WTC11 (cell line): ENCODE measurements around the gene MLXIP. TPM values are rescaled to one million over a fixed set of nuclear protein-coding genes. Genes with fewer than 3 reads are reported as not detected.

Experiments used
- ATAC-seq: fragments of 200-7000 bp; cut with Tn5 transposase; 2 replicates; pipeline ENCODE4 v1.10.0; 2021; ENCODE audit warnings: mild to moderate bottlenecking, moderate library complexity
- CTCF ChIA-PET: fragments of 300-600 bp; sonication (Branson Sonifier 250); formaldehyde crosslinking; loops from one replicate; lab custom pipeline; 2021; ENCODE audit warnings: antibody characterized with exemption; lab: Charles Lee
- POLR2A ChIA-PET: fragments of 350-600 bp; sonication (Branson Sonifier 250); formaldehyde crosslinking; loops from one replicate; lab custom pipeline; 2021; ENCODE audit warnings: antibody characterized with exemption; lab: Charles Lee
- DNase-seq: peaks from one replicate; pipeline ENCODE4 v3.0.0; 2021; ENCODE audit warnings: low spot score
- H3K27ac Mint-ChIP-seq: 2 replicates; pipeline ENCODE4 v1.8.0; 2021; ENCODE audit warnings: mixed read lengths
- H3K27me3 Mint-ChIP-seq: 2 replicates; pipeline ENCODE4 v1.8.0; 2021; ENCODE audit warnings: low read depth, mild to moderate bottlenecking, moderate library complexity, mixed read lengths
- H3K36me3 Mint-ChIP-seq: 2 replicates; pipeline ENCODE4 v1.8.0; 2021; ENCODE audit warnings: mixed read lengths
- H3K4me1 Mint-ChIP-seq: 2 replicates; pipeline ENCODE4 v1.8.0; 2022; ENCODE audit warnings: mixed read lengths
- H3K4me3 Mint-ChIP-seq: 2 replicates; pipeline ENCODE4 v1.8.0; 2021; ENCODE audit warnings: mild to moderate bottlenecking, moderate library complexity, mixed read lengths
- H3K9me3 Mint-ChIP-seq: 2 replicates; pipeline ENCODE4 v1.8.0; 2021; ENCODE audit warnings: mixed read lengths
- CTCF ChIP-seq: fragments of 200-600 bp; IDR thresholded peaks from 2 replicates; pipeline ENCODE4 v1.8.0; 2022; ENCODE audit warnings: antibody characterized with exemption
- ELF4 ChIP-seq: sonication (generic); formaldehyde crosslinking; IDR thresholded peaks from 2 replicates; pipeline ENCODE4 v1.8.1; 2022; ENCODE audit warnings: low read depth, mild to moderate bottlenecking, moderate library complexity, missing genetic modification reagents
- ESRRA ChIP-seq: sonication (generic); formaldehyde crosslinking; IDR thresholded peaks from 2 replicates; pipeline ENCODE4 v1.8.1; 2022; ENCODE audit warnings: mild to moderate bottlenecking, missing genetic modification reagents, borderline replicate concordance
- FOXJ3 ChIP-seq: sonication (generic); formaldehyde crosslinking; IDR thresholded peaks from 2 replicates; pipeline ENCODE4 v1.9.0; 2021; ENCODE audit warnings: missing genetic modification reagents, mild to moderate bottlenecking, borderline replicate concordance
- FOXK1 ChIP-seq: sonication (generic); formaldehyde crosslinking; IDR thresholded peaks from 2 replicates; pipeline ENCODE4 v1.8.0; 2022; ENCODE audit warnings: mild to moderate bottlenecking, moderate library complexity, missing genetic modification reagents
- GABPB1 ChIP-seq: sonication (generic); formaldehyde crosslinking; IDR thresholded peaks from 2 replicates; pipeline ENCODE4 v1.8.1; 2023; ENCODE audit warnings: mild to moderate bottlenecking, missing genetic modification reagents
- NFE2L1 ChIP-seq: sonication (generic); formaldehyde crosslinking; IDR thresholded peaks from 2 replicates; pipeline ENCODE4 v1.8.1; 2023; ENCODE audit warnings: missing genetic modification reagents
- NFYB ChIP-seq: sonication (generic); formaldehyde crosslinking; conservative IDR thresholded peaks from 2 replicates; pipeline ENCODE4 v1.8.0; 2022; ENCODE audit warnings: low read depth, missing genetic modification reagents
- NR1H2 ChIP-seq: sonication (generic); formaldehyde crosslinking; IDR thresholded peaks from 2 replicates; pipeline ENCODE4 v1.9.0; 2021; ENCODE audit warnings: mild to moderate bottlenecking, moderate library complexity, missing genetic modification reagents
- SOX15 ChIP-seq: fragments of 250-450 bp; sonication (Bioruptor Pico); IDR thresholded peaks from 2 replicates; pipeline ENCODE4 v1.9.0; 2021; ENCODE audit warnings: mild to moderate bottlenecking
- USF1 ChIP-seq: sonication (generic); formaldehyde crosslinking; IDR thresholded peaks from 2 replicates; pipeline ENCODE4 v1.8.0; 2022; ENCODE audit warnings: mild to moderate bottlenecking, missing genetic modification reagents
- USF2 ChIP-seq: sonication (generic); formaldehyde crosslinking; IDR thresholded peaks from 2 replicates; pipeline ENCODE4 v1.8.1; 2023; ENCODE audit warnings: mild to moderate bottlenecking, missing genetic modification reagents, moderate library complexity
- ZBTB21 ChIP-seq: sonication (generic); formaldehyde crosslinking; IDR thresholded peaks from 2 replicates; pipeline ENCODE4 v1.8.1; 2023; ENCODE audit warnings: mild to moderate bottlenecking, missing genetic modification reagents, borderline replicate concordance
- ZNF121 ChIP-seq: sonication (generic); formaldehyde crosslinking; IDR thresholded peaks from 2 replicates; pipeline ENCODE4 v1.8.0; 2023; ENCODE audit warnings: missing genetic modification reagents
- ZNF263 ChIP-seq: sonication (generic); formaldehyde crosslinking; IDR thresholded peaks from 2 replicates; pipeline ENCODE4 v1.8.1; 2022; ENCODE audit warnings: low read depth, mild to moderate bottlenecking, moderate library complexity, missing genetic modification reagents
- ZNF396 ChIP-seq: fragments of 250-450 bp; sonication (Bioruptor Pico); IDR thresholded peaks from 2 replicates; pipeline ENCODE4 v1.8.0; 2021; ENCODE audit warnings: mild to moderate bottlenecking, moderate library complexity, borderline replicate concordance
- total RNA-seq: library from RNA; stranded (reverse); gene quantifications from 3 replicates; pipeline ENCODE4 v1.2.3, GENCODE V29; 2021
- TF ChIP-seq, protein P1 (sequence below): sonication (generic); formaldehyde crosslinking; IDR thresholded peaks from 2 replicates; pipeline ENCODE4 v1.8.0; 2023; ENCODE audit warnings: mild to moderate bottlenecking, missing genetic modification reagents
- TF ChIP-seq, protein P2 (sequence below): fragments of 250-450 bp; sonication (Bioruptor Pico); IDR thresholded peaks from 2 replicates; pipeline ENCODE4 v1.9.0; 2021; ENCODE audit warnings: mild to moderate bottlenecking, borderline replicate concordance

Gene MLXIP
- total RNA-seq, 1 experiment from 2014 or later = 49.4 TPM

DNA sequence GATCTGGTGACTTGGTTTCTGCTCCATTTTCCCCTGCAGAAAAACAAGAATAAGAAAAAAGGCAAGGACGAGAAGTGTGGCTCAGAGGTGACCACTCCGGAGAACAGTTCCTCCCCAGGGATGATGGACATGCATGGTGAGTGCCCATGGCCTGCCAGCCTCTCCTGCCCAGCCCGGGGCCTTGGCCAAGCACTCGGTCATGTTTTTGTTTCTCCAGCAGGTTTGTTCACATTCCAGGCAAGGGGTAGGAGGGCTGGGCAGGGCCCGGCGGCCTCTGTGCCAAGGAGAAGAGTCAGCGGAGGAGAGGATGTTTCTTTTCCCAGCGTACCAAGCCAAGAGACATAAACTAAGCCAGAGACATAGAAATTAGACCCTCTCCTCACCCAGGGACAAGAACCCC, 43.3 kb upstream of the MLXIP start:
- ATAC-seq (no peak), DNase-seq (no peak)
- Mint-ChIP-seq H3K36me3 (peaks cover 28% of the 10 kb centered on the region), H3K27me3 (no peaks in the 10 kb centered on the region), H3K27ac (no peak overlapping the region), H3K4me3 (no peak overlapping the region), H3K9me3 (no peaks in the 10 kb centered on the region), H3K4me1 (peaks cover 3% of the 10 kb centered on the region; the same call in 1 of the 2 replicates)
- TF ChIP-seq ZBTB21 (CRISPR knock-in tag) (no peak), ESRRA (CRISPR knock-in tag) (no peak), USF1 (CRISPR knock-in tag) (no peak), USF2 (CRISPR knock-in tag) (no peak), ZNF263 (CRISPR knock-in tag) (no peak), SOX15 (CRISPR knock-in tag) (no peak), CTCF (no peak), GABPB1 (CRISPR knock-in tag) (no peak), FOXJ3 (CRISPR knock-in tag) (no peak)
- ChIA-PET CTCF (interaction anchor here (1.3 kb wide), 1 partner anchor 117 kb away, joined by 5 read pairs; the partner anchor contains the start of gene CFAP251), POLR2A (no interaction called here)

- Mint-ChIP-seq H3K9me3 (no peaks in the 10 kb centered on the region), H3K27me3 (no peaks in the 10 kb centered on the region), H3K4me1 (peaks cover 3% of the 10 kb centered on the region; the same call in 1 of the 2 replicates), H3K27ac (no peak overlapping the region), H3K36me3 (peaks cover 28% of the 10 kb centered on the region), H3K4me3 (no peak overlapping the region)
- no peak for DNase-seq
- no peak for ATAC-seq
- ChIA-PET POLR2A (no interaction called here), CTCF (interaction anchor here (1.2 kb wide), 1 partner anchor 9 kb away, joined by 3 read pairs; no protein-coding TSS in a partner anchor)
- TF ChIP-seq, protein P1, sequence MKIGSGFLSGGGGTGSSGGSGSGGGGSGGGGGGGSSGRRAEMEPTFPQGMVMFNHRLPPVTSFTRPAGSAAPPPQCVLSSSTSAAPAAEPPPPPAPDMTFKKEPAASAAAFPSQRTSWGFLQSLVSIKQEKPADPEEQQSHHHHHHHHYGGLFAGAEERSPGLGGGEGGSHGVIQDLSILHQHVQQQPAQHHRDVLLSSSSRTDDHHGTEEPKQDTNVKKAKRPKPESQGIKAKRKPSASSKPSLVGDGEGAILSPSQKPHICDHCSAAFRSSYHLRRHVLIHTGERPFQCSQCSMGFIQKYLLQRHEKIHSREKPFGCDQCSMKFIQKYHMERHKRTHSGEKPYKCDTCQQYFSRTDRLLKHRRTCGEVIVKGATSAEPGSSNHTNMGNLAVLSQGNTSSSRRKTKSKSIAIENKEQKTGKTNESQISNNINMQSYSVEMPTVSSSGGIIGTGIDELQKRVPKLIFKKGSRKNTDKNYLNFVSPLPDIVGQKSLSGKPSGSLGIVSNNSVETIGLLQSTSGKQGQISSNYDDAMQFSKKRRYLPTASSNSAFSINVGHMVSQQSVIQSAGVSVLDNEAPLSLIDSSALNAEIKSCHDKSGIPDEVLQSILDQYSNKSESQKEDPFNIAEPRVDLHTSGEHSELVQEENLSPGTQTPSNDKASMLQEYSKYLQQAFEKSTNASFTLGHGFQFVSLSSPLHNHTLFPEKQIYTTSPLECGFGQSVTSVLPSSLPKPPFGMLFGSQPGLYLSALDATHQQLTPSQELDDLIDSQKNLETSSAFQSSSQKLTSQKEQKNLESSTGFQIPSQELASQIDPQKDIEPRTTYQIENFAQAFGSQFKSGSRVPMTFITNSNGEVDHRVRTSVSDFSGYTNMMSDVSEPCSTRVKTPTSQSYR (CRISPR knock-in tag) = no peak
- TF ChIP-seq ZNF121 = peak; percentile 73
These were observed 42.4 kb upstream of the MLXIP start for GRCh38 chr12:122036153-122036552.

DNA sequence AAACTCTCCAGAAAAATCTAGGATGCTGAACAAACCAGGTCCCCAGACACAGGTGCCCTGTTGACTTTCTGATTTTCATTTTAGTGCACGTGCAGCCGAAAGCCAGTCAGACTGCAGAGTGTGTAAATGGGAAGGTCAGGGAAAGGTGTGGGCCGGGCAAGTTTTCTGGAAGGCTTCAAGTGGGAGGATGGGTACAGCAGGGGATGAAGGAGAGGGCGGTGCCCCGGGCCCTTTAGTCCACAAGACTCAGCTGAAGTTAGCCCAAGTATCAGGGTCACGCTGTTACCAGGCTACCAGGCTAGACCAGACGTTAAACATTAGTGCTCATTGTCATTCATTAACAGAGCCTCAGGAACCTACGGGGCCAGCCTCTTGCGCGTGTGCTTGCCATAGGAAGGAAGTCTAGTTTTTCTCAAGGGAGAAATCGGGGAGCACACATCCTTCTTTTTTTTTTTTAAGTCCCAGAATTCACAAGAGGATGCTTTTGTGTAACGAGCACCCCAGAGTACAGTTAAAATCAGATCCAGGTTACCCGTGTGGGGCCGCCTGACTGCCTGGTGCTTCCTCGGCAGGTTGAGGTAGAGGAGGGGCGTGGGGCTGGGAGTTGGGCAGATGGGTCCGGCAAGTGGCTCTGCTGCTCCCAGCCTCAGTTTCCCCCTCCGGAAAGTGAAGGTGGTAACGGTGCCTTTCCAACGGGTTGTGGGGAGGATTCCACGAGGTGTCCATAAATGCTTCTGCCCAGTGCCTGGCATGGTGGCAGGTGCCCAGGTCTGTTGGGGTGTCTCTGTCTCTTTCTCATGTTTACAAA, 37.8 kb upstream of the MLXIP start:
- H3K9me3 Mint-ChIP-seq = 0 out of 2 replicates have a peak, but pooled peaks cover 3% of the 10 kb centered on the region
- CTCF ChIA-PET = interaction anchor here (1.0 kb wide), 1 partner anchor 31 kb away, joined by 3 read pairs; no protein-coding TSS in a partner anchor
- no peak for TF ChIP-seq NFE2L1 (CRISPR knock-in tag)
- no peak for TF ChIP-seq FOXK1 (CRISPR knock-in tag)
- no peak for TF ChIP-seq ELF4
- TF ChIP-seq ZNF121 = no peak
- TF ChIP-seq, protein P2, sequence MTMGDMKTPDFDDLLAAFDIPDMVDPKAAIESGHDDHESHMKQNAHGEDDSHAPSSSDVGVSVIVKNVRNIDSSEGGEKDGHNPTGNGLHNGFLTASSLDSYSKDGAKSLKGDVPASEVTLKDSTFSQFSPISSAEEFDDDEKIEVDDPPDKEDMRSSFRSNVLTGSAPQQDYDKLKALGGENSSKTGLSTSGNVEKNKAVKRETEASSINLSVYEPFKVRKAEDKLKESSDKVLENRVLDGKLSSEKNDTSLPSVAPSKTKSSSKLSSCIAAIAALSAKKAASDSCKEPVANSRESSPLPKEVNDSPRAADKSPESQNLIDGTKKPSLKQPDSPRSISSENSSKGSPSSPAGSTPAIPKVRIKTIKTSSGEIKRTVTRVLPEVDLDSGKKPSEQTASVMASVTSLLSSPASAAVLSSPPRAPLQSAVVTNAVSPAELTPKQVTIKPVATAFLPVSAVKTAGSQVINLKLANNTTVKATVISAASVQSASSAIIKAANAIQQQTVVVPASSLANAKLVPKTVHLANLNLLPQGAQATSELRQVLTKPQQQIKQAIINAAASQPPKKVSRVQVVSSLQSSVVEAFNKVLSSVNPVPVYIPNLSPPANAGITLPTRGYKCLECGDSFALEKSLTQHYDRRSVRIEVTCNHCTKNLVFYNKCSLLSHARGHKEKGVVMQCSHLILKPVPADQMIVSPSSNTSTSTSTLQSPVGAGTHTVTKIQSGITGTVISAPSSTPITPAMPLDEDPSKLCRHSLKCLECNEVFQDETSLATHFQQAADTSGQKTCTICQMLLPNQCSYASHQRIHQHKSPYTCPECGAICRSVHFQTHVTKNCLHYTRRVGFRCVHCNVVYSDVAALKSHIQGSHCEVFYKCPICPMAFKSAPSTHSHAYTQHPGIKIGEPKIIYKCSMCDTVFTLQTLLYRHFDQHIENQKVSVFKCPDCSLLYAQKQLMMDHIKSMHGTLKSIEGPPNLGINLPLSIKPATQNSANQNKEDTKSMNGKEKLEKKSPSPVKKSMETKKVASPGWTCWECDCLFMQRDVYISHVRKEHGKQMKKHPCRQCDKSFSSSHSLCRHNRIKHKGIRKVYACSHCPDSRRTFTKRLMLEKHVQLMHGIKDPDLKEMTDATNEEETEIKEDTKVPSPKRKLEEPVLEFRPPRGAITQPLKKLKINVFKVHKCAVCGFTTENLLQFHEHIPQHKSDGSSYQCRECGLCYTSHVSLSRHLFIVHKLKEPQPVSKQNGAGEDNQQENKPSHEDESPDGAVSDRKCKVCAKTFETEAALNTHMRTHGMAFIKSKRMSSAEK (CRISPR knock-in tag) = no peak
- no peak for TF ChIP-seq NR1H2 (CRISPR knock-in tag)
- no peak for TF ChIP-seq ZNF396 (CRISPR knock-in tag)
- TF ChIP-seq NFYB (CRISPR knock-in tag) = no peak
- TF ChIP-seq, all 79 proteins: peak for 0
- H3K36me3 Mint-ChIP-seq = peaks cover 52% of the 10 kb centered on the region
- DNase-seq = no peak
- H3K27ac Mint-ChIP-seq = peak overlapping the region; percentile 84; the same call in 1 of the 2 replicates
- no peaks in the 10 kb centered on the region for H3K27me3 Mint-ChIP-seq
- H3K4me1 Mint-ChIP-seq = no peaks in the 10 kb centered on the region
- no peak overlapping the region for H3K4me3 Mint-ChIP-seq
- POLR2A ChIA-PET = no interaction called here
- peak; percentile 41 for ATAC-seq
